ENCODE results near the gene VSIG4. TPM values are rescaled to one million over a fixed set of nuclear protein-coding genes. Genes with fewer than 3 reads are reported as not detected.

The VSIG4 gene
- total RNA-seq, 1 experiment from 2014 or later = not detected

- TF ChIP-seq CTCF (conservative IDR thresholded peaks at IDR 0.05; ENCODE audit: low read depth, low read length) = no peak
- no peak for TF ChIP-seq EZH2 (IDR thresholded peaks at IDR 0.05; ENCODE audit: borderline replicate concordance, low read depth, low read length, poor library complexity, severe bottlenecking)
- BruUV-seq (replicated peaks) = no TSS peak
Observed at GRCh38 chrX:66053414-66053813, 13.5 kb upstream of the VSIG4 start.

GRCh38 chrX:66051980-66052379, 12.1 kb upstream of the VSIG4 start:
- Histone ChIP-seq H3K4me1 (ENCODE audit: insufficient read depth, low read length, poor library complexity, severe bottlenecking) (no peaks in the 10 kb centered on the region), H3K9me3 (ENCODE audit: low read depth, low read length, poor library complexity, severe bottlenecking) (no peaks in the 10 kb centered on the region), H3K27ac (ENCODE audit: low read depth, low read length, poor library complexity, severe bottlenecking) (no peak overlapping the region), H3K4me3 (ENCODE audit: low read depth, low read length, poor library complexity, severe bottlenecking) (no peak overlapping the region), H3K36me3 (ENCODE audit: insufficient read depth, low read length, poor library complexity, severe bottlenecking) (no peaks in the 10 kb centered on the region), H3K27me3 (replicated peaks; ENCODE audit: insufficient read depth, low read depth, low read length, poor library complexity) (no peaks in the 10 kb centered on the region)
- ChIA-PET POLR2A (ENCODE audit: low non-redundant PET) (no interaction called here), CTCF (no interaction called here)
- DNase-seq (ENCODE audit: low spot score) = no peak
- no TSS peak for BruUV-seq (replicated peaks)
- TF ChIP-seq EZH2 (IDR thresholded peaks at IDR 0.05; ENCODE audit: borderline replicate concordance, low read depth, low read length, poor library complexity, severe bottlenecking) = no peak
- no peak for TF ChIP-seq CTCF (conservative IDR thresholded peaks at IDR 0.05; ENCODE audit: low read depth, low read length)
- intact Hi-C loops (cut with micrococcal nuclease; ENCODE audit: unreplicated experiment) = no loop called here

More at GRCh38 chrX:66053414-66053813, 13.5 kb upstream of the VSIG4 start:
- POLR2A ChIA-PET (ENCODE audit: low non-redundant PET) = no interaction called here
- H3K4me1 ChIP-seq (ENCODE audit: insufficient read depth, low read length, poor library complexity, severe bottlenecking) = no peaks in the 10 kb centered on the region
- no peak for DNase-seq (ENCODE audit: low spot score)
- no peak overlapping the region for H3K4me3 ChIP-seq (ENCODE audit: low read depth, low read length, poor library complexity, severe bottlenecking)
- H3K9me3 ChIP-seq (ENCODE audit: low read depth, low read length, poor library complexity, severe bottlenecking) = no peaks in the 10 kb centered on the region
- no peaks in the 10 kb centered on the region for H3K36me3 ChIP-seq (ENCODE audit: insufficient read depth, low read length, poor library complexity, severe bottlenecking)
- intact Hi-C loops (cut with micrococcal nuclease; ENCODE audit: unreplicated experiment) = no loop called here
- H3K27ac ChIP-seq (ENCODE audit: low read depth, low read length, poor library complexity, severe bottlenecking) = no peak overlapping the region
- no peaks in the 10 kb centered on the region for H3K27me3 ChIP-seq (replicated peaks; ENCODE audit: insufficient read depth, low read depth, low read length, poor library complexity)
- CTCF ChIA-PET = no interaction called here

GRCh38 chrX:66050140-66050569, 10.3 kb upstream of the VSIG4 start:
- CTCF ChIA-PET = no interaction called here
- POLR2A ChIA-PET (ENCODE audit: low non-redundant PET) = no interaction called here
- intact Hi-C loops (cut with micrococcal nuclease; ENCODE audit: unreplicated experiment) = no loop called here

More at GRCh38 chrX:66050140-66050569, 10.3 kb upstream of the VSIG4 start:
- Histone ChIP-seq H3K27me3 (replicated peaks; ENCODE audit: insufficient read depth, low read depth, low read length, poor library complexity) (no peaks in the 10 kb centered on the region), H3K4me1 (ENCODE audit: insufficient read depth, low read length, poor library complexity, severe bottlenecking) (no peaks in the 10 kb centered on the region), H3K4me3 (ENCODE audit: low read depth, low read length, poor library complexity, severe bottlenecking) (no peak overlapping the region), H3K27ac (ENCODE audit: low read depth, low read length, poor library complexity, severe bottlenecking) (no peak overlapping the region), H3K36me3 (ENCODE audit: insufficient read depth, low read length, poor library complexity, severe bottlenecking) (no peaks in the 10 kb centered on the region), H3K9me3 (ENCODE audit: low read depth, low read length, poor library complexity, severe bottlenecking) (no peaks in the 10 kb centered on the region)
- no TSS peak for BruUV-seq (replicated peaks)
- DNase-seq (ENCODE audit: low spot score) = no peak
- TF ChIP-seq CTCF (conservative IDR thresholded peaks at IDR 0.05; ENCODE audit: low read depth, low read length) (no peak), EZH2 (IDR thresholded peaks at IDR 0.05; ENCODE audit: borderline replicate concordance, low read depth, low read length, poor library complexity, severe bottlenecking) (no peak)
